GM20000 (cell line): ENCODE measurements around the gene SLC37A1.

ENCODE experiments used
- DNase-seq: peaks from one replicate; pipeline ENCODE4 v3.0.0; 2012; ENCODE audit warnings: low spot score
- CTCF ChIP-seq: IDR thresholded peaks from 2 replicates; pipeline ENCODE4 v1.5.1; 2012; ENCODE audit warnings: mild to moderate bottlenecking, control low read depth; ENCODE audit errors: extremely low read depth, missing control alignments

Gene SLC37A1

GRCh38 chr21:42515708-42516502, 2.3 kb downstream of the SLC37A1 start:
- DNase-seq = peak; percentile 4

GRCh38 chr21:42518215-42518614, 4.6 kb downstream of the SLC37A1 start:
- no peak for DNase-seq
- no peak for TF ChIP-seq CTCF

More at GRCh38 chr21:42515708-42516502, 2.3 kb downstream of the SLC37A1 start:
- no peak for TF ChIP-seq CTCF

- no peak for DNase-seq
- no peak for TF ChIP-seq CTCF
Observed at GRCh38 chr21:42518626-42519025, 5.0 kb downstream of the SLC37A1 start.

GRCh38 chr21:42520628-42521253, 7.1 kb downstream of the SLC37A1 start:
- no peak for TF ChIP-seq CTCF
- no peak for DNase-seq

GRCh38 chr21:42521384-42521783, 7.7 kb downstream of the SLC37A1 start:
- no peak for TF ChIP-seq CTCF
- no peak for DNase-seq

- no peak for DNase-seq
- TF ChIP-seq CTCF = no peak
Observed at GRCh38 chr21:42521805-42522204, 8.2 kb downstream of the SLC37A1 start.

GRCh38 chr21:42522271-42522670, 8.6 kb downstream of the SLC37A1 start:
- no peak for DNase-seq
- TF ChIP-seq CTCF = no peak
